Parathyroid adenoma (tissue), 2 donors: ENCODE measurements around the gene FICD.

Experiments used
- H2AFZ ChIP-seq: fragments of 300-600 bp; sonication (generic); one replicate; pipeline ENCODE4 v1.7.0; 2017; ENCODE audit warnings: antibody characterized with exemption, mild to moderate bottlenecking
- H3K27ac ChIP-seq: fragments of 300-600 bp; sonication (generic); one replicate; pipeline ENCODE4 v1.7.0; 2017
- H3K27me3 ChIP-seq: fragments of 300-600 bp; sonication (generic); one replicate; pipeline ENCODE4 v1.7.0; 2017; ENCODE audit warnings: low read length; ENCODE audit not compliant: control insufficient read depth, insufficient read depth
- H3K36me3 ChIP-seq: fragments of 300-600 bp; sonication (generic); one replicate; pipeline ENCODE4 v1.7.0; 2017; ENCODE audit warnings: low read length; ENCODE audit not compliant: control insufficient read depth, insufficient read depth
- H3K4me1 ChIP-seq: fragments of 300-600 bp; sonication (generic); one replicate; pipeline ENCODE4 v1.7.0; 2017; ENCODE audit warnings: control low read depth
- H3K4me2 ChIP-seq: fragments of 300-600 bp; sonication (generic); one replicate; pipeline ENCODE4 v1.7.0; 2017; ENCODE audit warnings: low read length
- H3K4me3 ChIP-seq: fragments of 300-600 bp; sonication (generic); one replicate; pipeline ENCODE4 v1.7.0; 2017; ENCODE audit warnings: low read depth, low read length
- H3K79me2 ChIP-seq: fragments of 300-600 bp; sonication (generic); one replicate; pipeline ENCODE4 v1.7.0; 2017; ENCODE audit warnings: control low read depth
- H3K9ac ChIP-seq: fragments of 300-600 bp; sonication (generic); one replicate; pipeline ENCODE4 v1.7.0; 2017; ENCODE audit warnings: mild to moderate bottlenecking
- H3K9me3 ChIP-seq: fragments of 300-600 bp; sonication (generic); one replicate; pipeline ENCODE4 v1.7.0; 2017; ENCODE audit warnings: low read length; ENCODE audit not compliant: control insufficient read depth
- CTCF ChIP-seq: fragments of 300-600 bp; sonication (generic); IDR thresholded peaks from one replicate; pipeline ENCODE4 v1.7.0; 2017; ENCODE audit warnings: antibody characterized with exemption, mild to moderate bottlenecking
- donor health status: primary hyperparathyroidism.

Gene FICD

GRCh38 chr12:108514973-108515814 is at the start of gene FICD:
Gene FICD, plus strand, starts transcription at chr12:108515277. Its CDS starts 1,696 bp downstream, at chr12:108516973.
- peaks cover 6% of the 10 kb centered on the region for H3K4me1 ChIP-seq
- H3K9ac ChIP-seq: peak within 1 kb of the TSS; percentile 32
- no peaks in the 10 kb centered on the region for H3K9me3 ChIP-seq
- no peak for TF ChIP-seq CTCF
- peak within 1 kb of the TSS; percentile 91 for H2AFZ ChIP-seq
- H3K27ac ChIP-seq: peak within 1 kb of the TSS; percentile 2
- H3K36me3 ChIP-seq: no peaks in the 10 kb centered on the region
- peak within 1 kb of the TSS; percentile 95 for H3K4me2 ChIP-seq
- peak within 1 kb of the TSS; percentile 79 for H3K4me3 ChIP-seq
- no peaks in the 10 kb centered on the region for H3K79me2 ChIP-seq
- no peaks in the 10 kb centered on the region for H3K27me3 ChIP-seq

- no peak overlapping the region for H3K9ac ChIP-seq
- no peak overlapping the region for H3K4me3 ChIP-seq
- no peaks in the 10 kb centered on the region for H3K36me3 ChIP-seq
- no peak overlapping the region for H3K4me2 ChIP-seq
- H3K9me3 ChIP-seq: no peaks in the 10 kb centered on the region
- no peaks in the 10 kb centered on the region for H3K4me1 ChIP-seq
- no peaks in the 10 kb centered on the region for H3K27me3 ChIP-seq
- TF ChIP-seq CTCF: no peak
- no peak overlapping the region for H2AFZ ChIP-seq
- H3K27ac ChIP-seq: no peak overlapping the region
- H3K79me2 ChIP-seq: no peaks in the 10 kb centered on the region
Measured at GRCh38 chr12:108465417-108465816, 49.7 kb upstream of the FICD start.

- Histone ChIP-seq H3K36me3 (no peaks in the 10 kb centered on the region), H3K27me3 (no peaks in the 10 kb centered on the region), H3K27ac (no peak overlapping the region), H3K9me3 (no peaks in the 10 kb centered on the region), H3K4me1 (no peaks in the 10 kb centered on the region), H3K4me2 (no peak overlapping the region), H3K79me2 (no peaks in the 10 kb centered on the region), H2AFZ (no peak overlapping the region), H3K4me3 (no peak overlapping the region), H3K9ac (no peak overlapping the region)
- TF ChIP-seq CTCF: no peak
Measured at GRCh38 chr12:108468196-108468968, 46.7 kb upstream of the FICD start.

GRCh38 chr12:108473400-108474055 is 41.5 kb upstream of the FICD start:
- H2AFZ ChIP-seq: no peak overlapping the region
- H3K36me3 ChIP-seq: no peaks in the 10 kb centered on the region
- no peaks in the 10 kb centered on the region for H3K4me1 ChIP-seq
- no peaks in the 10 kb centered on the region for H3K27me3 ChIP-seq
- no peak overlapping the region for H3K4me3 ChIP-seq
- H3K4me2 ChIP-seq: no peak overlapping the region
- no peaks in the 10 kb centered on the region for H3K9me3 ChIP-seq
- H3K79me2 ChIP-seq: no peaks in the 10 kb centered on the region
- H3K9ac ChIP-seq: no peak overlapping the region
- TF ChIP-seq CTCF: no peak
- H3K27ac ChIP-seq: no peak overlapping the region
